C4-2B (cell line): ENCODE data around the gene TLDC2.

Experiments
- CTCF ChIP-seq: fragments of 450-650 bp; conservative IDR thresholded peaks from 2 replicates; pipeline ENCODE4 v1.5.1; 2017; ENCODE audit warnings: mild to moderate bottlenecking
- ZFX ChIP-seq: fragments of 450-650 bp; IDR thresholded peaks from 2 replicates; pipeline ENCODE4 v1.6.1; 2017

DNA sequence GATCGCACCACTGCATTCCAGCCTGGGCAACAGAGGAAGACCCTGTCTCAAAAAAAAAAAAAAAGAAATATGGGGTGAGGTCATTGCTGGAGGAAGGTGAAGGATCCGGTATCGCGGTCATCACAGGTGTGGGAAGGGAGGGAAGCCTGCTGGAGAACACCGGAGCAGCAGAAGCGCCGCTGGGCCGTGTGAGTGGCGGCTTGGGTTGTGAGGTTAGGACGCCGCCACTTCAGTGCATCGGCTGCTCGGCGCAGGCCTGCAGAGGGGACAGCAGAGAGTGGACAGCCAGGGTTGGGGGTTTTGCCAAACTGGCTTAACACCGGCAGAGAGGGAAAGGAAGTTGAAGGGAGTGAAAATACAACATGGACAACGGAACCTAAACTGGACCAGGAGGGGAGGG, 5.4 kb downstream of the TLDC2 start:
- TF ChIP-seq CTCF (no peak), ZFX (no peak)
